ENCODE data around the gene TBC1D3B. TPM values are rescaled to one million over a fixed set of nuclear protein-coding genes. Genes with fewer than 3 reads are reported as not detected.

The TBC1D3B gene
- total RNA-seq, 1 donor from 2014 or later = 3.4 TPM

DNA sequence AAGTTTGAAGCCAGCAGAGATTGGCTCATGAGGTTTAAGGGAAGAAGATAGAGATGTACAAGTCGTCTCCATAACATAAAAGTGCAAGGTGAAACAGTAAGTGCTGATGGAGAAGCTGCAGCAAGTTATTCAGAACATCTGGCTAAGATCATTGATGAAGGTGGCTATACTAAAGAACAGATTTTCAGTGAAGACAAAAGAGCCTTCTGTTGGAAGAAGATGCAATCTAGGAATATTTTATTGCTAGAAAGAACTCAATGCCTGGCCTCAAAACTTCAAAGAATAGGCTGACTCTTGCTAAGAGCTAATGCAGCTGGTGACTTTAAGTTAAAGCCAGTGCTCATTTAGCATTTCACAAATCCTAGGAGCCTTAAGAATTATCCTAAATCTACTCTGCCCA, 46.8 kb downstream of the TBC1D3B start:
- intact Hi-C loops (cut with DNase I) = no loop called here
- H3K27ac ChIP-seq = no peak overlapping the region
- H3K4me1 ChIP-seq = no peaks in the 10 kb centered on the region
- no peaks in the 10 kb centered on the region for H3K36me3 ChIP-seq
- no peak for DNase-seq (ENCODE audit: extremely low spot score in 2 of 2)
- H3K9me3 ChIP-seq = peaks cover 4% of the 10 kb centered on the region
- TF ChIP-seq CTCF (IDR thresholded peaks at IDR 0.05) = no peak
- H3K27me3 ChIP-seq = no peaks in the 10 kb centered on the region
- H3K4me3 ChIP-seq = no peak overlapping the region

- Histone ChIP-seq H3K4me1 (no peaks in the 10 kb centered on the region), H3K9me3 (peaks cover 4% of the 10 kb centered on the region), H3K27ac (no peak overlapping the region), H3K4me3 (no peak overlapping the region), H3K36me3 (no peaks in the 10 kb centered on the region), H3K27me3 (no peaks in the 10 kb centered on the region)
- TF ChIP-seq POLR2AphosphoS5 (IDR thresholded peaks at IDR 0.05; ENCODE audit: insufficient read depth in 1 of 2, low read depth in 1 of 2) (no peak), POLR2A (IDR thresholded peaks at IDR 0.05) (no peak), CTCF (IDR thresholded peaks at IDR 0.05) (no peak)
- intact Hi-C loops (cut with DNase I) = no loop called here
- DNase-seq (ENCODE audit: extremely low spot score in 2 of 2) = no peak
Measured at GRCh38 chr17:36128411-36128978, 47.9 kb downstream of the TBC1D3B start.

GRCh38 chr17:36127911-36128310, 48.5 kb downstream of the TBC1D3B start:
- no peak overlapping the region for H3K27ac ChIP-seq
- TF ChIP-seq CTCF (IDR thresholded peaks at IDR 0.05) (no peak), POLR2AphosphoS5 (IDR thresholded peaks at IDR 0.05; ENCODE audit: insufficient read depth in 1 of 2, low read depth in 1 of 2) (no peak), POLR2A (IDR thresholded peaks at IDR 0.05) (no peak)
- H3K4me1 ChIP-seq = no peaks in the 10 kb centered on the region
- intact Hi-C loops (cut with DNase I) = no loop called here
- peaks cover 4% of the 10 kb centered on the region for H3K9me3 ChIP-seq
- H3K4me3 ChIP-seq = no peak overlapping the region
- no peak for DNase-seq (ENCODE audit: extremely low spot score in 2 of 2)
- no peaks in the 10 kb centered on the region for H3K36me3 ChIP-seq
- H3K27me3 ChIP-seq = no peaks in the 10 kb centered on the region

GRCh38 chr17:36127199-36127893, 49.1 kb downstream of the TBC1D3B start:
- no peak overlapping the region for H3K4me3 ChIP-seq
- no peak for TF ChIP-seq POLR2AphosphoS5 (IDR thresholded peaks at IDR 0.05; ENCODE audit: insufficient read depth in 1 of 2, low read depth in 1 of 2)
- no peak for TF ChIP-seq POLR2A (IDR thresholded peaks at IDR 0.05)
- no peak for TF ChIP-seq CTCF (IDR thresholded peaks at IDR 0.05)
- H3K36me3 ChIP-seq = no peaks in the 10 kb centered on the region
- H3K9me3 ChIP-seq = peaks cover 4% of the 10 kb centered on the region
- intact Hi-C loops (cut with DNase I) = no loop called here
- H3K4me1 ChIP-seq = no peaks in the 10 kb centered on the region
- DNase-seq (ENCODE audit: extremely low spot score in 2 of 2) = no peak
- H3K27me3 ChIP-seq = no peaks in the 10 kb centered on the region
- H3K27ac ChIP-seq = no peak overlapping the region

All from vagina (tissue), 2 donors.